Stimulated activated CD4-positive, alpha-beta T cell treated with anti-CD3 and anti-CD28 coated beads, Interleukin-4, amount 100 ng/mL, for 48 hours (primary cell): ENCODE data around the gene CLDN15.
"Not testable (repeated sequence)": the region's sequence is repeated elsewhere in the genome, so short reads cannot be mapped to it uniquely, and the experiment has no call there.

ENCODE experiments used
- DNase-seq, 2 donors: peaks; one replicate each; pipeline ENCODE4 v3.0.0-alpha.2; 2020; ENCODE audit warnings: low read depth in 2 of 2

CLDN15 gene

DNA sequence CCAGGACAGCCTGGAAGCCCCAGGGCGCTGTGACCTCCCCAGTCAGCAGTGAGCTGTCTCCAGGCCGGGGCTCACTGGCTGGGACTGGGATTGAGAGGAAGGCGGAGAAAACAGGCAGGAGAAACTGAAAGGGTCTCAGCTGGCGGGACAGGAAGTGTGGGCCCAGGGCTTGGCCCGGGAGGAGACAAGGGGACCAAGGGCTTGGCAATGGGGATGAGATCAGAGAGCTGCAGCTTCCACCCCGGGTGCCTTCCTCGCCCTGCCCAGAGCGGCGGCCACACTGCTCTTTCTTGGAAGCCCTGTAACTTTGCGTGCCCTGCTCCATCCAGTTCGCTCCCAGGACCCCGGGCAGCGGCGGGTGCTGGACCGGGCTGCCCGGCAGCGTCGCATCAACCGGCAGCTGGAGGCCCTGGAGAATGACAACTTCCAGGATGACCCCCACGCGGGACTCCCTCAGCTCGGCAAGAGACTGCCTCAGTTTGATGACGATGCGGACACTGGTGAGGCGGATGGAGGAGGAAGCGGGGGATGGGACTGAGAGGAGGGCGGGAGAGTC lies 15.2 kb downstream of the CLDN15 start:
- DNase-seq, result no peak

DNA sequence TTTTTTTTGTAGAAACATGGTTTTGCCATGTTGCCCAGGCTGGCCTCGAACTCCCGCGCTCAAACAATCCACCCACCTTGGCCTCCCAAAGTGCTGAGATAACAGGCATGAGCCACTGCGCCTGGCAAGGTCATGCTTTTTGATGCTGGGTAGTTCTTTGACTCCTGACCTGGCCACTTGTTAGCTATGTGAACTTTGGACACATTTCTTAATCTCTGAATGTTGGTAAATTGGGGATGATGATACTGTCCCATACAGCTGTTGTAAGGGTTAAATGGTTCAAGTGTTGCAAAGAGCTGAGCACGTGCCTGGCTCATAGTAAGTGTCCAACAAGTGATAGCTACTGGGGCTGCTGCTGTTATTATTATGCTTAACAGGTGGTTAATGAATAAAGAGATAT lies 17.3 kb downstream of the CLDN15 start:
- DNase-seq, result no peak

DNA sequence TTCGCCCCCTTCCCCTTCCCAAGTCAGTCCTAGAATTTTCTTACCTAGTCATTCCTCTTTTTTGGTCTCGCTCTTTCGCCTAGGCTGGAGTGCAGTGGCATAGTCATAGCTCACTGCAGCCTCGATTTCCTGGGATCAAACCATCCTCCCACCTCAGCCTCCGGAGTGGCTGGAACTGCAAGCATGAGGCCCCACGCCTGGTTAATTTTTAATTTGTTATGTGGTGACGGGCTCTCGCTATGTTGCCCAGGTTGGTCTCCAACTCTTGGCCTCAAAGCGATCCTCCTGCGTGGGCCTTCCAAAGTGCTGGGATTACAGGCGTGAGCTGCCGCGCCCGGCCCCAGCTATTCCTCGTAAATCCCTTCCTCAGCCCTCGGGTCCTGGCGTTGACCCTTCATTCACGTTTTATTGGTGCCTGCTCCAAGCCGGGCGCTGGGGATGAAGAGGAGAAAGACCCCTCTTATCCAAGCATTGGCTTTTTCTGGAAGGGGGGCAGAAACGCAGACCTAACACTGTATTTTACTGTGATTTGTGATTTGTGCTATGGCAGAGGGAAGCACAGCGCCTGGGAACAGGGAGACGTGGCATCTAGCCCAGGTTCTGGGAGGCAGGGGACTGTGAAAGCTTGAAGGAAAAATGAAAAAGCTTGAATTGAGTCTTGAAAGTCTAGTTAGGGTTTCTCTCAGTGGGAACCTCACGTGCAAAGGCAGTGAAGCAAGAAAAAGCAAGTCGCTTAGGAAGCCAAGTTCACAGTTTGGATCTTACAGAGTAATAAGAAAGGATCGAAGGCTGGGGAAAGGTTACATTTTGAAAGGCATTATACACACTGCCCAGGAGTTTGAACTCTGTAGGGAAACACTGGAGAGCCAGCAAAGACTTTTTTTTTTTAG lies 19.1 kb downstream of the CLDN15 start:
- DNase-seq, result peak in 1 of 2 donors; percentile 4

DNA sequence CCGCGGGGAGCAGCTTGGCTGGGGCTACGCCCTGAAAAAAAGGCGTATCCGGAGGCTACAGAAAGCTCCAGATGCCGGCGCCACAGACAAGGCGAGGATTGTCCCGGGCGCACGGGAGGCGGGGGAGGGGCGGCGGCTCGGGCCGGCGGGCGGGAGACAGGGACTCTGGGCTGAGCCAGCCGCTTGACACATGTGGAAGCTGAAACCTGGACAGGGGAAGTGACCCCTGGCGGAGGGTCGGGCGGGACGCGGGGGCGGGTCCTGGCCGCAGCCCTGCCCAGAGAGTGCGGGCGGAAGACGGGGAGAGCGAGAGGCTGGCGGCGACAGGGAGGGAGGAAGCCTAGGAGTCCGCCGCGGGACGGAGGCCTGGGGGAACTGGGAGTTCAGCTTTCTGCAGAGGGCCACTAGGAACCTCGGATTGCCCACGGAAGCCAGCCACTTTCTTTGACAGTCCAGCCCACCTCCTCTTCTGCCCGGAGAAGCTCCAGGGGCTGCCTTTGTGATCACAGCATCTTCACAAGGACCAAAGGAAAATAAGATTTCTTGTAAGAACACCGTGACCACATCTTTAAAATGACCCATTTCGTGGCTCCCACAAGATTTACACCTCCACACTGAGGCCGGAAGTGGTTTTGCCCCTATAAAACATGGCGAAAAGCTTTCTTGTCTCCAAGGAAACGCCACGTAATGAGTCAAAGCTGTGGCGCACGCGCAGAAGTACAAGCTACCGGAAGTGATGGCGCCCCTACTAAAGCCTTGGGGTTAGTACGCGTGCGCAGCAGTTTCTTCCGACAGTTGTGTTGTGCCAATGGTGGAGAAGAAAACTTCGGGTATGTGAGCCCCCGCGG lies 20.0 kb downstream of the CLDN15 start, which contains the start of the genes PLOD3 and ZNHIT1:
Gene PLOD3, minus strand, starts transcription at position 194 of the 848 bp plus-strand sequence. CDS start 307 bp downstream, outside the sequence.
Gene ZNHIT1, plus strand, starts transcription at position 778 of the 848 bp plus-strand sequence. Its CDS starts 31 bp downstream, at position 809.
- peak; percentile 86 to 92 for DNase-seq

DNA sequence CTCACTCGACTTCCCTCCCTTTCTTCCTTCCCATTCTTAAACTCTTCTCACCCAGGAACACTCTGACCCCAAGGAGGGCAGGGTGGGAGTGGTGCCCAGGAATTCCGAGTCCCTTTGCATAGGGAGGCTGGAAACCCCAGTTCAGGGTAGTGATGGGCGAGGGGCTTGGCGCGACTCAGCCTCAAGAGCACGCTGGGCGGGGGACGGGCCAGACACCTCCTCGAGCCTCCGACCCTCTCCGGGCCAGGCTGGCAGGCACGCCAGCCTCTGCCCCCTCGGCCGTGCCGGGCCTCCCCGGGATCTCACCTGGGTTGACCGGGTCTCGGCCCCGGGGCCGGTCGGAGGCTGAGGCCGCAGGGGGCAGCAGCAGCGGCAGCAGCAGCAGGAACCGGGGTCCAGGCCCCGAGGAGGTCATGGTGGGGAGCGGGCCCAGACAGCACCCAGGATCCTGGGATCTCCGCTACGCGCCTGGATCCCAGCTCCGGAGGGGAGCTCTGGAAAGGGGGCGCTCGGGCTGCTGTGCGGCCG lies 20.7 kb downstream of the CLDN15 start:
- no peak for DNase-seq

DNA sequence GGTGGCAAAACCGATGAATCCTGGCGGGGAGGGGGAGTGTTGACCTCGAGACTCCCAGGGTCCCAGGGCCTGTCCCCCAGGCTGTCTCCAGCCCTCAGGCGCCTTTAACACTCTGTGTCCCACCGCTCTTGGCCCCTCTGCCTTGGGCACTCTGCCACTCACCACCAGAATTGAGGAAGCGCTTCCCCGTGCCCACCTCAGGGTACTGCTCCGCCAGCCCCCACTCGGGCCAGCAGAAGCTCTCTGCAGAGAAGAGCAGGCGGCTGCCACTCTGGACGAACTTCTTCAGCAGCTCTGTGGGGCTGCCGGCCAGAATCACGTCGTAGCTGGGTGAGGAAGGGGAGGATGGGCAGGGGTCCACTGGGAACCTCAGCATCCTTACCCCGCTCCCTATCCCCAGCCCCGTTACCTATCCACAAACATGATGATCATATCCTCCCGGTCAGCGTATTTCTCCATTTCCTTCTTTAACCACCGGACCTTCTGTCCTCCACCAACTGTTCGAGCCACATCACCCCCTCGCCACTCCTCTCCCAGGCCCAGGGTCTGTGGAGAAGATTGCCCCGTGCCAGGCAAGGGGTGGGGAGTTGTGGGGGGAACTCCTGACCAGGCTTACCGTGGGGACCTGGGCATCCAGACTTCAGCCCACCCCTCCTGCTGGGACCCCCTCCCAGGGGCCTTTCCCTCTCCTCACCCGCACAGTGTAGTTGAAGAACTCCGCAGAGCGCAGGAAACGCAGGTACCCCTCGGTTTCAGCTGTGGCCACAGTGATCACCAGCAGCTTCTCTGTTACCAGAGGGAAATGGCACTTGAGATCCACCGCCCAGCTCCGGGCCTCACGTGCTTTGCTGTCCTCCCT lies 21.4 kb downstream of the CLDN15 start:
- peak in 1 of 2 donors; percentile 9 for DNase-seq

DNA sequence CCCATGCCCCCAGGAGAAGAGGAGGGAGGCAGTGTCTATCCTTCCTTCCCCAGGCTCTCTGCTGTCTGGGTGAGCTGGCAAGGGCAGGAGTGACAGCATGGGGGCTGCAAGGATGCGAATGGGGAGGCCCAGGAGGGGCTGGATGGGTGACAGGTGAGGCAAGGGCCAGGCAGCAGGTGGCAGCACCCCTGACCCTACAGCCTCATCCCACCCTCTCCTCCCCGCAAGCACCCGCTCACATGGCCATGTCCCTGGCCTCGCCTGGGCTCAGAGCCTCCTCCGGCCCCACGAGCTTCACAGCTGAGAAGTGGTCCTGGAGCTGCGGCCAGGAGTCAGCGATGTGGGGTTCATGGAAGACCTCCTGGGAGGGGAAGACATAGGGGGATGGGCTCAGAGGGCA lies 25.6 kb downstream of the CLDN15 start:
- no peak for DNase-seq

DNA sequence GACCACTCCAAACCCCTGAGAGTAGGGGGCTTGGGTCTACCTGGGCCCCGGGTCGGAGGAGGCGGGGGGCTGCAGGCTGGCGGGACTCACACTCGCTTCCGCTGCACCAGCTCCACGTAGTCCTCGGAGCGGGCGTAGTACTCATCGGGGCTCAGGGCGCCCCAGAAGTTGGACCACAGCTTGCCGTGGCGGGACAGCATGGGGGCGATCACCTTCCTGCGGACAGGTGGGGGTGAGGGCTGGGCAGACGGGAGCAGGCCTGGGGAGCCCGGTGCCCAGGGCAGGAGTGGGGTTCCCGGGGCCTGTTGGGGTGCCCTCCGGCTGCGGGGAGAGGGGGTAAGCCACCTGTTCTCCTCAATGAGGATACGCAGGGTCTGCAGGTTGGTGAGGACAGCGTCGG lies 26.1 kb downstream of the CLDN15 start:
- DNase-seq, result no peak

DNA sequence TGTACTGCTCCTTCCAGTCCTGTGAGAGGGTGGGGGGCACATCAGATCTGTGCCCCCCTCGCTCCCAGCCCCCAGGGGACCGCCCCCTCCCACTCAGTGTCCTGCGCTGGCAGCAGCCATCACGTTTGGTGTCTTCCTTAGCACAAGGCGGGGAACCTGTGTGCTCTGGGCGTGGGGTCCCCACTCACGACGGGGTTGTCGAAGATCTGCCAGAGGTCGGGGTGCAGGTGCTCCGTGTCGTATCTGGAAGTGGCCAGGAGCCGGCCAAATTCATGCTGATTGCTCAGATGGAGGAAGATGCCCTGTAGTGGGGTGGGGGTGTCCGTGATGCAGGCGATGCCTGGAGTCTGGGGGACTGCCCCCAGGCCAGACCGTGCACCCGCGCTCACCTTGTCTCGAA lies 27.5 kb downstream of the CLDN15 start:
- no peak for DNase-seq

DNA sequence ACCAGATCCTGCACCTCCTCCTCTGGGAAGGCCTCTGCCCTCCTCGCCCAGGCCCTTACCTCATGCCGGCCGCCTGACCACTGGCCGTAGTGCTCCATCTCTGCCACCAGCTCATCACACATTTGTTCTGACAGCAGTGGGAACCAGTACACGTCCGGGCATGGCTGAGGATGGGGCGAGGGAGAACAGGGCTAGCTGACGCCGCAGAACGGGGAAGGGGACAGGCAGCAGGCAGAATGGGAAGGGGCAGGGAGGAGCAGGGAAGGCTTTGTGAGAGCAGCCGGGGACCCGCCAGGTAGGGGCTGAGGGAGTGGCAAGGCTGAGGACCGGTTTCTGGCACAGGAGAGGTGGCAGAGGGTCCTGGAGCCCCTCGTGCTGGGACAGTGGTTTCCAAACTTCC lies 28.8 kb downstream of the CLDN15 start:
- DNase-seq, result no peak

DNA sequence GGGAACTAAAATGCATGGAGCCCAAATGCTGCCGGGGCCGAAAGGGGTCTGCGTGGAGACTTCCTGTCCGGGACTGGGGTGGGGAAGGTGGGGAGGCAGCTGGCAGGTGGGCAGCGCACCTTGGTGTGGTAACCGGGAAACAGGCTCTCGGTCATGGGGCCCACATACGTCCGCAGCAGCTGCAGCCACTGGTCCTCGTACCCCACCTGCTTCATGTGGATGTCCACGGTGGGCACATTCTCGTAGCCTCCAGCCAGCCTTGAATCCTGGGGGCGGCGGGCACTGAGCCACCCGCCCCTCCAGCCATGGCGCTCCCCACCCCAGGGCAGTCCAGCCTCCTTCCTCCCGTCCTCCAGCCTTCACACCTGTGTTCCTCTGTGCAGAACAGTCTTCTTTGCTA lies 30.1 kb downstream of the CLDN15 start:
- DNase-seq, result no peak

DNA sequence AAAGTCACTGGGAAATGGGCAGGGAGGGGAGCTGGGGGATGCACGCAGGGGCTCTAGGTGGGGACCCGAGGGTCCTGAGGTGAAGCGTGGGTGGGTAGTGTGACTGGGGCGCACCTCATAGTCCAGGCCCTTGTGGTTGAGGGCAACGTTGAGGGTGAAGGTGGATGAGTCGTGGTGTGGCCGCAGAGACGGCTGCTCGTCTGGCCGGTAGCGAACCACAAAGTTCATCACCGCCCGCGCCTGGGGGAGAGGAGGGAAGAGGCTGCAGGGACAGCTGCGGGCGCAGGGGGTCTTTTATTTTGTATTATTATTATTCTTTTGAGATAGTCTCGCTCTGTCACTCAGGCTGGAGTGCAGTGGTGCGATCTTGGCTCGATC lies 30.9 kb downstream of the CLDN15 start:
- no peak for DNase-seq

DNA sequence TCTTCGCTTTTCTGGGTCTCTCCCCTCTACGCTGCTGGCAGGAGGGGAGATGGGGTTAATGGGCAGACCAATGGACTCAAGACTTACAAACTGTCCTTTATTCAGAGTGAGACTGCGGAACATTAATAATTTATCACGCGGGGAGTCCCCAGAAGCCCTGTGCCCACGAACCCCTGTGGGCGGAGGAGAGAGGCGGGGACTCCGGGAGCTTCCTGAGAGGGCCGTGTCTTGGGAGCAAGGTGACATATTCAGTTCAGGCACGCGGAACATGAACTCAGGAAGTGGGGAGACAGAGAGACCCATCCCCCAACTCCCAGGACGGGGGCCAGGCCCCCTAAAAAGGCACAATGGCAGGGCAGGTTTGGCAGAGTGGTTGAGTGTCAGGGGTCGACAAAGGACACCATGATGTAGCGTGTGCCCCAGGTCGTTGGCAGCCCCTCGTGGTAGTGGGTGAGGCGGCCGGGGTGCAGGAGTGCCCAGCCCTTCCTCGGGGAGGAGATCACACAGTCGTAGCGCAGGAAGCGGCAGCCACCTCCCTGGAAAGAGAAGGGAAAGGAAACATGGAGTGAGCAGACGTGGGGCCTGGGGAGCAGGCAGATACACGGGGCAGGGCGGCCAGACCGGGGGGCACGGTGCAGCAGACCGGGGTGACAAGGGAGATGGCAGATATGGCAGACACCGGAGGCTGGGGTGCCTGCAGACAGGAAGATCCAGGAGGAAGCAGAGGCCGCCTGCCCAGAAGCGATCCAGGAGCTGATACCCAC lies 31.5 kb downstream of the CLDN15 start:
- DNase-seq, result no peak

DNA sequence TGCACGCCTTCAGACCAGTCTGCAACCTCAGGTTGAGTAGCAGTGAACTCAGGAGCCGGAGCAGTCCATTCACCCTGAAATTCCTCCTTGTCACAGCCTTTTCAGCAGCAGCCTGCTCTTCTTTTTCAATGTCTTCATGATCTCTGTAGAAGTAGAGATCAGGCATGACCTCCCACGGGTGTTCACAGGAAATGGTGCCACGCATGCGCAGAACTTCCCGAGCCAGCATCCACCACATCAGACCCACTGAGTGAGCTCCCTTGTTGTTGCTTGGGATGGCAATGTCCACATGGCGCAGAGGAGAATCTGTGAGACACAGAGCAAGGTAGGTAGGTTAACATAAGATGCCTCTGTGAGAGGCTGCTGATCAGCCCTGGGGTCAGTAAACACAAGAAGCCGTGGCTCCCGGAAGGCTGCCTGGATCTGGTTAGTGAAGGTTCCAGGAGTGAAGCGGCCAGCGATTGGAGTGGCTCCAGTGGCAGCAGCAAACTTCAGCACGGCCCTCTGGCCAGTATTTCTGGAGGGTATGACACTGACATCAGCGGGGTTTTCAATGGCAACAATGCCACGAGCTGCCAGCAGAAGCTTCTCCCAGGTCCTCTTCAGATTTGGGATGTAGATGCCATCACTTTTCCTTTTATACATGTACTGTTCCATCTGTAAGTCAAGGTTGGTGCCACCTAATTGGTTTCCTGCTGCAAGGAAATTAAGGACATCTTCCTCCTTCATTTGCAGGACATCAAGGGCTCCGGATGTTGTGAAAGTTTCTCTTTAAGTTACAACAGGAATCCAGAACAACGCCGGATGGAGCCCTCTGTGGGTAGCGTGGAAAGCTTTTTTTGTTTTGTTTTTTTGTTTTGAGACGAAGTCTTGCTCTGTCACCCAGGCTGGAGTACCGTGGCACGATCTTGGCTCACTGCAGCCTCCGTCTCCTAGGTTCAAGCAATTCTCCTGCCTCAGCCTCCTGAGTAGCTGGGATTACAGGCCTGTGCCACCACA lies 33.6 kb downstream of the CLDN15 start:
- DNase-seq, result not testable (repeated sequence)

DNA sequence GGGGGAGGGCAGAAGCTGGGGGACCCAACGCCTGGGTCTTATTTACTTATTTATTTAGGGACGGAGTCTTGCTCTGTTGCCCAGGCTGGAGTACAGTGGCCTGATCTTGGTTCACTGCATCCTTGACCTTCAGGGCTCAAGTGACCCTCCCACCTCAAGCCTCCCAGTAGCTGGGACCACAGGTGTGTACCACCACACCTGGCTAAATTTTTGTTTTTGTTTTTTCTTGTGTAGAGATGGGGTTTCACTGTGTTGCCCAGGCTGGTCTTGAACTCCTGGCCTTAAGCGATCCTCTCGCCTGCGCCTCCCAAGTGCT lies 35.0 kb downstream of the CLDN15 start:
- DNase-seq, result no peak

DNA sequence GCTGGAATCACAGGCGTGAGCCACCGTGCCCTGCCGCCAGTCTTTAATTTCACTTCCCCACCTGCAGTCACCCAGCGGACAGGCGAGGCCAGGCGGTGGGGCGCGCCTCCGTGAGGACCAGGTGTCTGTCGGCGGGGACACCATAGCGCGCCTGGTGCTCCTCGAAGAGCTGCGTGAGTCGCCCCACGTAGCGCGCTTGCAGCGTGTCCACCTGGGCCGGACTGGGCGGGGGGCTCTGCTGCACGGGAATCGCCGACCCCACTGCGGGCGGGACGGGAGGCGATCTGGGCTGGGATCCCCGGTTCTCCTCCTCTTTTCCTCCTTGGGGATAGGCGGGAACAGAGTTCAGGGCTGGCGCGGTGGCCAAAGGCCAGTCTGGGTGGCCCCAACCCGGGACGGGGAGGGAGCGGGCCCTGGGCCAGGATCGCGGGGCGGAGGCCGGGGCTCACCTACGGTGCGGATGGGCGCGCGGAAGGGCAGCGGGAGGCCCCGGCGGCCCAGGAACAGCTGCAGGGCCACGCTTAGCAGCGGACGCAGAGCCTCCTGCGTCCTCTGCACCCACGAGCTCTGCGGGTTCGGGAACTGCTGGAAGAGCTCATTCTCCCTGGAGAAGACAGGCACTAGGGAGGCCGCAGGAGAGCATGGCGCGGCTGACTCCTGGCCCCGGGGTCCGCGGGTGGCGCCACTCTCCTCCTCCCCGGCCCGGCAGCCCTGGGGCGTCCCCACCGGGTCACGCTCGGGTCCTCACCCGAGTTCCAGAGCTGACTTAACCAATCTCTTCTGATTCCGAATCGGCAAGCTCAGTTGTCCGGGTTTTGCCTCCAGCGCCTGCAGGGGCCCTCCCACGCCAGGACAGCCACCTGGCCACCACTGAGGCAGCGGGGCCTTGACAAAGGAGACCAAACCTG lies 35.7 kb downstream of the CLDN15 start:
- no peak for DNase-seq

DNA sequence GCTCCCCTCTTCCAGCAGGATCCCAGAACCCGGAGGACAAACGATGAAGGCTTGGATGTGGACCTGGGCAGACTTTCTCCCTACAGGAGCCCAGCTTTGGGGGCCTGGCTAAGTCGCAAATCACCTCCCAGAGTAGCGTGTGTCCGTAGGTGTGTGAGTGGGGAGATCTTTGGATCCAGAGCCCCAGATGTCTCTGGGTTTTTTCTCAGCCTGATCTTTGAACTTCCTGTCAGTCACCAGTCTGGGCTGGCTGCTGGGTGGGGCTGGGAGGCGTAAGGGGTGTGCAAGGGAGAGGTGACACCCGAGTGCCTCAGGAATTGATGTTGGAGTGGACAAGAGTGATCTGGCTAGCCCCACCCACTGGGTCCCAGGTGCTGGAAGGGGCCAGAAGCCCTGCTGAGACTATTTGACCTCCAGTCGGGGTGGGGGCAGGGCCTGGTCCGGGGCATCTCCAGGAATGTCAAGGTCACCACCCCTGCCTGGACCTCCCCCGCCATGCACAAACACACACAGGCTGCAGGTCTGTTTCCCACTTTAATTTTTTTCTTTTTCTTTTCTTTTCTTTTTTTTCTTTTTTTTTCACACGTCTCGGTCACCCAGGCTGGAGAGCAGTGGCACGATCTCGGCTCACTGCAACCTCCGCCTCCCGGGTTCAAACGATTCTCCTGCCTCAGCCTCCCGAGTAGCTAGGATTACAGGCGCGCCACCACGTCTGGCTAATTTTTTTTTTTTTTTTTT lies 36.6 kb downstream of the CLDN15 start, which contains the start of gene MOGAT3:
Gene MOGAT3, minus strand, starts transcription at position 175 of the 738 bp plus-strand sequence. CDS start 182 bp downstream, outside the sequence.
- DNase-seq, result no peak
